Cardiac fibroblast (primary cell): ENCODE measurements around the gene FCGR3B.
"Not testable (repeated sequence)": the region's sequence is repeated elsewhere in the genome, so short reads cannot be mapped to it uniquely, and the experiment has no call there.

Source experiments
- DNase-seq, 2 donors: peaks; one replicate each; pipeline versions ENCODE4 v3.0.0 to v3.0.0-alpha.2; 2010; ENCODE audit warnings: low read depth in 2 of 2
- H3K4me3 ChIP-seq, 2 donors: replicated peaks in 1 of 2; 1 replicate in 1 of 2; 2 replicates in 1 of 2; pipeline ENCODE4 v1.5.1; 2011; ENCODE audit warnings: low read depth in 2 of 2, low read length in 2 of 2, mild to moderate bottlenecking in 2 of 2, moderate library complexity in 1 of 2
- CTCF ChIP-seq: IDR thresholded peaks from one replicate; pipeline ENCODE4 v1.5.1; 2011; ENCODE audit warnings: low read depth, mild to moderate bottlenecking, low read length, inconsistent platforms

FCGR3B gene

GRCh38 chr1:161631076-161631475 lies at the start of gene FCGR3B:
Gene FCGR3B, minus strand, starts transcription at chr1:161631176. Its CDS starts 82 bp downstream, at chr1:161631094.
- no peak for DNase-seq
- no peak within 1 kb of the TSS for H3K4me3 ChIP-seq
- TF ChIP-seq CTCF: no peak

GRCh38 chr1:161678500-161678899 lies 47.5 kb upstream of the FCGR3B start:
- H3K4me3 ChIP-seq: no peak overlapping the region
- no peak for DNase-seq
- TF ChIP-seq CTCF: no peak

- H3K4me3 ChIP-seq: no peak overlapping the region
- no peak for TF ChIP-seq CTCF
- no peak for DNase-seq
Observed at GRCh38 chr1:161676958-161677689, 46.1 kb upstream of the FCGR3B start.

- DNase-seq: no peak
- no peak overlapping the region for H3K4me3 ChIP-seq
- TF ChIP-seq CTCF: no peak
Observed at GRCh38 chr1:161676441-161676840, 45.5 kb upstream of the FCGR3B start.

GRCh38 chr1:161674908-161675307 lies 43.9 kb upstream of the FCGR3B start:
- H3K4me3 ChIP-seq, DNase-seq: not testable (repeated sequence)

GRCh38 chr1:161674447-161674846 lies 43.5 kb upstream of the FCGR3B start:
- H3K4me3 ChIP-seq, DNase-seq: not testable (repeated sequence)

- not testable (repeated sequence) for H3K4me3 ChIP-seq, DNase-seq
Observed at GRCh38 chr1:161673437-161673836, 42.5 kb upstream of the FCGR3B start.

- H3K4me3 ChIP-seq: not testable (repeated sequence)
- DNase-seq: peak in 1 of 2 donors; percentile 3
Observed at GRCh38 chr1:161671045-161672020, 40.4 kb upstream of the FCGR3B start.

- DNase-seq, H3K4me3 ChIP-seq: not testable (repeated sequence)
Observed at GRCh38 chr1:161664689-161665088, 33.7 kb upstream of the FCGR3B start.

- not testable (repeated sequence) for H3K4me3 ChIP-seq, DNase-seq
Observed at GRCh38 chr1:161663569-161663968, 32.6 kb upstream of the FCGR3B start.

- H3K4me3 ChIP-seq: not testable (repeated sequence)
Observed at GRCh38 chr1:161662684-161663339, 31.8 kb upstream of the FCGR3B start, which contains the start of gene FCGR2B. Gene FCGR2B, plus strand, starts transcription at chr1:161663143. Its CDS starts 99 bp downstream, at chr1:161663242.

GRCh38 chr1:161661660-161662311 lies 30.8 kb upstream of the FCGR3B start:
- DNase-seq, H3K4me3 ChIP-seq: not testable (repeated sequence)

More at GRCh38 chr1:161662684-161663339, 31.8 kb upstream of the FCGR3B start, which contains the start of gene FCGR2B:
- not testable (repeated sequence) for DNase-seq
